ENCODE data around the gene GPSM3.

DNA sequence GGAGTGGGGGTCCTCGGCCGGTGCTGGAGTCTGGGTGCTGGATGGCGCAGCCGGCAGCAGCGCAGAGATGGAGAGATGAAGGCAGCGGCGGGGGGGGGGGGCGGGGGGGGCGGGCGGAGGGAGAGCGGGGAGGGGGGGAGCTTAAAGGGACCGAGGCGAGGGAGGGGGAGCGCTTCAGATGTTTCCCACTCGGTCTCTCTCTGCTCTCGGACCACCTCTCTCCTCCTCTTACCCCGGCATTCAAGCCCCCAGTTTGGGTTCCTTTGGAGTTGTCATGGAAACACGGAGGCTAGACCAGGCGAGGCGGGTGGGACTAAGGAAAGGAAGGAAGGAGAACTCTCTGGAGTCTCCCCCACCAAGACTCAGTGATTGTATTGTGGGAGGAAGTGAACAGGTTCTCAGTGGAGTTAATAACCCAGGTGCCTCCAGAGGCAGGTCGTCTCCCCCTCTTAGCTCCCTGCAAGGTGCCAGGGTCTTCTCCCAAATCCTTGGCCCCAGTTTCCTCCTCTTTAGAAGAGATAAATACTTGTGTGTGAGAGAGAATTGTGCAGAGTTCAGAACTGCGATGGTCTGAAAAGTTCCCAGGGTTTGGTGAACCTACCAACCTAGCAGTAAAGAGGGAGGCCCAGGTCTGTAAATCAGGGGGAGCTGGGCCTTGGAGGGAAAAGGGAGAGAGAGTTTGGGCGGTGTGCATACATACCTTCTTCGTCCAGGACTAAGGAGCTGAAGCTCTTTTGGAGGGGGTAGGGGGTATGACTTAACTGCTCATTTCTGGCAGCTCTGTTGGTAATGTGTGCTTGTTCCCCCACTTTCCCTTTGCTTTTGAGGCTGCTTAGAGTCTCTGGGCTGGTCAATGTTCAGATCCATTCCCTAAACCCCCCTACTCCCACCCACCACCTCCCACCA is 40.3 kb downstream of the GPSM3 start, which contains the start of gene PRRT1:
- TF ChIP-seq, protein P1, sequence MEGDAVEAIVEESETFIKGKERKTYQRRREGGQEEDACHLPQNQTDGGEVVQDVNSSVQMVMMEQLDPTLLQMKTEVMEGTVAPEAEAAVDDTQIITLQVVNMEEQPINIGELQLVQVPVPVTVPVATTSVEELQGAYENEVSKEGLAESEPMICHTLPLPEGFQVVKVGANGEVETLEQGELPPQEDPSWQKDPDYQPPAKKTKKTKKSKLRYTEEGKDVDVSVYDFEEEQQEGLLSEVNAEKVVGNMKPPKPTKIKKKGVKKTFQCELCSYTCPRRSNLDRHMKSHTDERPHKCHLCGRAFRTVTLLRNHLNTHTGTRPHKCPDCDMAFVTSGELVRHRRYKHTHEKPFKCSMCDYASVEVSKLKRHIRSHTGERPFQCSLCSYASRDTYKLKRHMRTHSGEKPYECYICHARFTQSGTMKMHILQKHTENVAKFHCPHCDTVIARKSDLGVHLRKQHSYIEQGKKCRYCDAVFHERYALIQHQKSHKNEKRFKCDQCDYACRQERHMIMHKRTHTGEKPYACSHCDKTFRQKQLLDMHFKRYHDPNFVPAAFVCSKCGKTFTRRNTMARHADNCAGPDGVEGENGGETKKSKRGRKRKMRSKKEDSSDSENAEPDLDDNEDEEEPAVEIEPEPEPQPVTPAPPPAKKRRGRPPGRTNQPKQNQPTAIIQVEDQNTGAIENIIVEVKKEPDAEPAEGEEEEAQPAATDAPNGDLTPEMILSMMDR (IDR thresholded peaks at IDR 0.05), result no peak
- no peak for TF ChIP-seq POLR2A (IDR thresholded peaks at IDR 0.05)
